HCT116 (cell line): ENCODE data around the gene SLC8A1. TPM values are rescaled to one million over a fixed set of nuclear protein-coding genes. Genes with fewer than 3 reads are reported as not detected.

Experiments used
- ATAC-seq: fragments of 200-7000 bp; cut with Tn5 transposase; 2 replicates; pipeline ENCODE4 v1.9.1; 2020; ENCODE audit warnings: mild to moderate bottlenecking, moderate library complexity
- BruUV-seq: library from RNA; stranded (reverse); fragments of 400-500 nt; replicated peaks from 2 replicates; lab custom pipeline; 2021; lab: Mats Ljungman, UMichigan
- CTCF ChIA-PET: fragments of 300-600 bp; sonication (Branson Sonifier 250); formaldehyde crosslinking; loops from one replicate; lab custom pipeline; 2021; ENCODE audit warnings: antibody characterized with exemption; lab: Charles Lee
- POLR2A ChIA-PET: fragments of 300-600, 350-600 bp; sonication (Branson Sonifier 250); formaldehyde crosslinking; loops from one replicate; lab custom pipeline; 2021; ENCODE audit warnings: antibody characterized with exemption; lab: Charles Lee
- RAD21 ChIA-PET, 2 experiments: fragments of 300-600 bp; sonication (Branson Sonifier 250); formaldehyde crosslinking; loops; one replicate each; lab custom pipeline; 2023; ENCODE audit warnings: low total read pairs in 2 of 2; ENCODE audit not compliant: uncharacterized antibody in 2 of 2, unreplicated experiment in 2 of 2, low non-redundant PET in 1 of 2; lab: Charles Lee
- DNase-seq: peaks from one replicate; pipeline ENCODE4 v3.0.0-alpha.2; 2010; ENCODE audit warnings: low read depth, low spot score
- H2AFZ ChIP-seq: fragments of 200-600 bp; shearing (Covaris generic), sonication (generic); 2 replicates; pipeline ENCODE4 v1.6.1; 2017; ENCODE audit warnings: low read depth, mixed run types, mixed read lengths, antibody characterized with exemption, low read length; ENCODE audit not compliant: poor library complexity, severe bottlenecking
- H3K27ac ChIP-seq: 2 replicates; pipeline ENCODE4 v1.5.1; 2012; ENCODE audit warnings: low read depth, low read length
- H3K27me3 ChIP-seq: fragments of 200-600 bp; sonication (generic); 2 replicates; pipeline ENCODE4 v1.6.1; 2016; ENCODE audit warnings: mixed run types, low read length, mixed read lengths; ENCODE audit not compliant: insufficient read depth
- H3K36me3 ChIP-seq, 2 experiments: fragments of 200-500 bp in 1 of 2; fragments of 200-600 bp in 1 of 2; sonication (Bioruptor generic) in 1 of 2; sonication (generic) in 1 of 2; 2 replicates each; pipeline versions ENCODE4 v1.5.1 to v1.6.1; 2014 to 2016; ENCODE audit warnings: low read length in 2 of 2, inconsistent platforms in 1 of 2, mixed read lengths in 1 of 2, mixed run types in 1 of 2; ENCODE audit not compliant: insufficient read depth in 2 of 2, control insufficient read depth in 1 of 2
- H3K4me1 ChIP-seq, 2 experiments: fragments of 200-600 bp in 1 of 2; sonication (generic) in 1 of 2; 2 replicates each; pipeline versions ENCODE4 v1.5.1 to v1.6.1; 2012 to 2017; ENCODE audit warnings: low read length in 2 of 2, inconsistent platforms in 1 of 2, mild to moderate bottlenecking in 1 of 2, mixed read lengths in 1 of 2, mixed run types in 1 of 2, moderate library complexity in 1 of 2; ENCODE audit not compliant: insufficient read depth in 2 of 2, control insufficient read depth in 1 of 2
- H3K4me2 ChIP-seq: fragments of 200-600 bp; sonication (generic); 2 replicates; pipeline ENCODE4 v1.6.1; 2017; ENCODE audit warnings: mixed run types, low read length, mixed read lengths
- H3K4me3 ChIP-seq, 2 experiments: fragments of 200-600 bp in 1 of 2; sonication (generic) in 1 of 2; replicated peaks in 1 of 2; 2 replicates each; pipeline ENCODE4 v1.5.1; 2011 to 2016; ENCODE audit warnings: low read length in 2 of 2, control low read depth in 1 of 2, low read depth in 1 of 2, mild to moderate bottlenecking in 1 of 2, mixed read lengths in 1 of 2, mixed run types in 1 of 2
- H3K79me2 ChIP-seq: fragments of 200-600 bp; sonication (generic); 2 replicates; pipeline ENCODE4 v1.6.1; 2017; ENCODE audit warnings: mild to moderate bottlenecking, mixed run types, low read length, moderate library complexity, mixed read lengths; ENCODE audit not compliant: insufficient read depth
- H3K9ac ChIP-seq: fragments of 200-600 bp; sonication (generic); 2 replicates; pipeline ENCODE4 v1.6.1; 2016; ENCODE audit warnings: low read length, mixed read lengths
- H3K9me2 ChIP-seq: fragments of 200-600 bp; sonication (generic), shearing (Covaris generic); 2 replicates; pipeline ENCODE4 v1.6.1; 2017; ENCODE audit warnings: mixed run types, mild to moderate bottlenecking, moderate library complexity; ENCODE audit not compliant: insufficient read depth
- H3K9me3 ChIP-seq, 2 experiments: fragments of 200-500 bp in 1 of 2; fragments of 200-600 bp in 1 of 2; sonication (Bioruptor generic) in 1 of 2; sonication (generic) in 1 of 2; 2 replicates each; pipeline ENCODE4 v1.6.1; 2014 to 2017; ENCODE audit warnings: low read length in 2 of 2, mixed read lengths in 2 of 2, inconsistent platforms in 1 of 2, low read depth in 1 of 2, mild to moderate bottlenecking in 1 of 2, mixed run types in 1 of 2, moderate library complexity in 1 of 2; ENCODE audit not compliant: control insufficient read depth in 1 of 2, insufficient read depth in 1 of 2
- H4K20me1 ChIP-seq: fragments of 200-600 bp; sonication (generic), shearing (Covaris generic); 2 replicates; pipeline ENCODE4 v1.6.1; 2017; ENCODE audit warnings: mixed run types, mild to moderate bottlenecking, moderate library complexity; ENCODE audit not compliant: insufficient read depth
- ATF3 ChIP-seq: IDR thresholded peaks from 2 replicates; pipeline ENCODE4 v1.6.1; 2012
- CBX3 ChIP-seq: IDR thresholded peaks from 2 replicates; pipeline ENCODE4 v1.6.1; 2012; ENCODE audit warnings: low read depth
- CEBPB ChIP-seq: IDR thresholded peaks from 2 replicates; pipeline ENCODE4 v1.6.1; 2012; ENCODE audit warnings: low read depth
- CTCF ChIP-seq, 3 experiments: fragments of 200-600 bp in 1 of 3; sonication (generic) in 1 of 3; IDR thresholded peaks in 2 of 3; conservative IDR thresholded peaks in 1 of 3; 2 replicates each; pipeline ENCODE4 v1.5.1; 2012 to 2017; ENCODE audit warnings: low read depth in 2 of 3, low read length in 2 of 3, antibody characterized with exemption in 1 of 3, borderline replicate concordance in 1 of 3, control low read depth in 1 of 3, mild to moderate bottlenecking in 1 of 3, mixed read lengths in 1 of 3, mixed run types in 1 of 3, moderate library complexity in 1 of 3; ENCODE audit not compliant: insufficient read depth in 1 of 3
- ELF1 ChIP-seq: IDR thresholded peaks from 2 replicates; pipeline ENCODE4 v1.6.1; 2012; ENCODE audit warnings: low read depth, borderline replicate concordance
- EZH2phosphoT487 ChIP-seq: fragments of 200-600 bp; IDR thresholded peaks from 2 replicates; pipeline ENCODE4 v1.6.1; 2018; ENCODE audit warnings: antibody characterized with exemption, borderline replicate concordance
- JUND ChIP-seq: IDR thresholded peaks from 2 replicates; pipeline ENCODE4 v1.6.1; 2012
- MAX ChIP-seq: IDR thresholded peaks from 2 replicates; pipeline ENCODE4 v1.6.1; 2012
- POLR2A ChIP-seq: IDR thresholded peaks from 2 replicates; pipeline ENCODE4 v1.7.0; 2011; ENCODE audit warnings: borderline replicate concordance; ENCODE audit not compliant: insufficient read depth, insufficient read length; ENCODE audit errors: extremely low read depth
- POLR2AphosphoS5 ChIP-seq: IDR thresholded peaks from 2 replicates; pipeline ENCODE4 v1.6.1; 2011; ENCODE audit warnings: mild to moderate bottlenecking, low read depth, low read length, moderate library complexity
- SIN3A ChIP-seq: IDR thresholded peaks from 2 replicates; pipeline ENCODE4 v1.6.1; 2012; ENCODE audit warnings: low read depth
- SP1 ChIP-seq: IDR thresholded peaks from 2 replicates; pipeline ENCODE4 v1.6.1; 2012; ENCODE audit warnings: low read depth
- TCF7L2 ChIP-seq: IDR thresholded peaks from 2 replicates; pipeline ENCODE4 v1.7.0; 2011; ENCODE audit warnings: borderline replicate concordance, inconsistent platforms; ENCODE audit not compliant: insufficient read depth, insufficient read length; ENCODE audit errors: extremely low read depth
- ZFX ChIP-seq: fragments of 450-650 bp; IDR thresholded peaks from 2 replicates; pipeline ENCODE4 v1.6.1; 2017
- intact Hi-C: fragments of 100-400 bp; cut with micrococcal nuclease; formaldehyde crosslinking; loops from 2 replicates; pipeline ENCODE4 v1.10.0; 2022
- total RNA-seq: library from RNA; stranded (reverse); gene quantifications from one replicate; pipeline ENCODE4 v1.2.1, GENCODE V29; 2021; ENCODE audit not compliant: unreplicated experiment

Gene SLC8A1
- total RNA-seq, 1 experiment from 2014 or later = 0.07 TPM

- ChIA-PET RAD21 (no interaction called here), POLR2A (no interaction called here), CTCF (no interaction called here)
- DNase-seq (no peak), ATAC-seq (no peak)
- Histone ChIP-seq H3K27me3 (no peaks in the 10 kb centered on the region), H3K4me3 (no peak overlapping the region), H3K9me2 (no peaks in the 10 kb centered on the region), H3K79me2 (no peaks in the 10 kb centered on the region), H3K9ac (no peak overlapping the region), H3K36me3 (no peaks in the 10 kb centered on the region), H3K4me2 (no peak overlapping the region), H3K9me3 (no peaks in the 10 kb centered on the region), H3K4me1 (no peaks in the 10 kb centered on the region), H4K20me1 (no peaks in the 10 kb centered on the region), H2AFZ (no peak overlapping the region), H3K27ac (no peak overlapping the region)
- BruUV-seq = no TSS peak
- TF ChIP-seq POLR2A = no peak
- no peak for TF ChIP-seq ATF3
- no peak for TF ChIP-seq EZH2phosphoT487
- no peak for TF ChIP-seq ZFX
- no peak for TF ChIP-seq MAX
- no peak for TF ChIP-seq JUND
- no peak for TF ChIP-seq POLR2AphosphoS5
- no peak for TF ChIP-seq ELF1
- intact Hi-C loops = no loop called here
Observed at GRCh38 chr2:40072442-40073232, 379.3 kb downstream of the SLC8A1 start.

GRCh38 chr2:40062381-40062780 lies 389.5 kb downstream of the SLC8A1 start:
- Histone ChIP-seq H3K27ac (no peak overlapping the region), H3K4me2 (no peak overlapping the region), H3K9me2 (no peaks in the 10 kb centered on the region; the same call in 1 of the 2 replicates), H4K20me1 (no peaks in the 10 kb centered on the region), H3K27me3 (no peaks in the 10 kb centered on the region), H3K36me3 (no peaks in the 10 kb centered on the region), H2AFZ (no peak overlapping the region), H3K4me1 (no peaks in the 10 kb centered on the region), H3K9ac (no peak overlapping the region), H3K4me3 (no peak overlapping the region), H3K79me2 (no peaks in the 10 kb centered on the region), H3K9me3 (no peaks in the 10 kb centered on the region)
- ChIA-PET CTCF (no interaction called here), POLR2A (no interaction called here), RAD21 (no interaction called here)
- no TSS peak for BruUV-seq
- ATAC-seq (no peak), DNase-seq (no peak)
- TF ChIP-seq CBX3 (no peak), TCF7L2 (no peak), POLR2AphosphoS5 (no peak), JUND (no peak), SIN3A (no peak), SP1 (no peak), ELF1 (no peak), POLR2A (no peak), EZH2phosphoT487 (no peak), CEBPB (no peak), CTCF (IDR thresholded peaks at IDR 0.05 in 2 of 3, conservative IDR thresholded peaks at IDR 0.05 in 1 of 3; ENCODE audit: borderline replicate concordance in 1 of 3, insufficient read depth in 1 of 3, low read depth in 2 of 3, low read length in 2 of 3) (no peak)
- intact Hi-C loops = no loop called here
